BJ (cell line): ENCODE data around the gene PRKCH. TPM values are rescaled to one million over a fixed set of nuclear protein-coding genes. Genes with fewer than 3 reads are reported as not detected.
A peak's percentile ranks its signal among the peaks of the same experiment; 100 is the strongest.

Source experiments
- CTCF ChIA-PET: fragments of 350-600 bp; formaldehyde crosslinking; extraction: SDS; loops from one replicate; lab custom pipeline; 2021; ENCODE audit warnings: antibody characterized with exemption, inconsistent platforms; lab: Yijun Ruan, JAX
- POLR2A ChIA-PET: fragments of 300-600 bp; sonication (Branson Sonifier 250); formaldehyde crosslinking; extraction: SDS; loops from one replicate; lab custom pipeline; 2021; ENCODE audit warnings: antibody characterized with exemption; lab: Charles Lee
- DNase-seq: peaks from one replicate; pipeline ENCODE4 v3.0.0-alpha.2; 2011; ENCODE audit warnings: low read depth
- H3K27me3 ChIP-seq: 2 replicates; pipeline ENCODE4 v1.6.0; 2011; ENCODE audit warnings: low read length; ENCODE audit not compliant: control insufficient read depth, insufficient read depth
- H3K36me3 ChIP-seq: 2 replicates; pipeline ENCODE4 v1.5.1; 2011; ENCODE audit warnings: low read length; ENCODE audit not compliant: control insufficient read depth, insufficient read depth
- H3K4me3 ChIP-seq: 2 replicates; pipeline ENCODE4 v1.5.1; 2011; ENCODE audit warnings: low read depth, mild to moderate bottlenecking, control low read depth, low read length
- polyA minus RNA-seq: library from RNA; depleted of rRNA, polyadenylated mRNA; stranded (reverse); fragments of >200 nt; gene quantifications from 2 replicates; pipeline ENCODE4 v1.2.3, GENCODE V29; 2011; rRNA and poly(A)+ RNA removed
- polyA plus RNA-seq: library from polyadenylated mRNA; depleted of rRNA; stranded (reverse); fragments of >200 nt; gene quantifications from 2 replicates; pipeline ENCODE4 v1.2.3, GENCODE V29; 2011; rRNA removed
- TF ChIP-seq, protein P1 (sequence below): IDR thresholded peaks from 2 replicates; pipeline ENCODE4 v1.5.1; 2011; ENCODE audit warnings: low read depth, mild to moderate bottlenecking, control low read depth, inconsistent platforms, low read length, moderate library complexity; ENCODE audit not compliant: insufficient read depth

PRKCH gene
- polyA plus RNA-seq (1.1 and 2.0 TPM in 2 replicates), polyA minus RNA-seq (0.98 and 1.3 TPM in 2 replicates)

DNA sequence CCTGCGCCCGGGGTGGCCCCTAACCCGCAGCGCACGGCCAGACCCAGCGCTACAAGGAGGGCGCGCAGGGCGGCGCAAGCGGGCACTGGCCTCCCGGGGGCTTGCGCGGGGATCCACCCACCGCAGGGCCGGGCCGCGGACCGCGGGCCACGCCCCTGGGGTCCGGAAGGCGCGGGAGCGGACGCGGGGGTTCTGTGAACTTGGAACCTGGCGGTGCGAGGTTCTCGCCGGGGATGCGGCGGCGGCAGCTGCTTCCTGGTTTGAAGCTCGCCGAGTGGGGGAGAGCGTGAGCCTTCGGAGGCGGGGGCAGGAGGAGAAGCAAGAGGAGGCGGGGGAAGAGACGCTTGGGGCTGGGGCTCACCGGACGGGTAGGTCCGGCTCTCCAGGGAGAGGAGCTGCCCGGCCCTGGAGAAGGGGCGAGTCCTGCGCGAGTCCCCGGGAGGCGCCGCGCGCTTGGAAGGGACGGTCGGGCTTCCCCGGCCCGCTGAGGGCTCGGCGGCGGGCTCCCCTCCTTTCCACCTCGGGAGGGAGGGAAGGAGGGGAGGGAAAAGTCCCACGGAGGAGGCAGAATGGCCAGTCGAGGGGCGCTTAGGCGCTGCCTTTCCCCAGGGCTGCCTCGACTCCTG is at the start of gene PRKCH:
PRKCH (plus strand) TSS at position 195 of the 626 bp plus-strand sequence. CDS start 523 bp downstream, outside the sequence.
- peak within 1 kb of the TSS; percentile 42 for H3K4me3 ChIP-seq
- CTCF ChIA-PET, result interaction anchor here (0.6 to 1.1 kb wide), 2 partner anchors 30 to 1093 kb away, joined by 3 read pairs; no protein-coding TSS in a partner anchor
- POLR2A ChIA-PET, result no interaction called here
- TF ChIP-seq, protein P1, sequence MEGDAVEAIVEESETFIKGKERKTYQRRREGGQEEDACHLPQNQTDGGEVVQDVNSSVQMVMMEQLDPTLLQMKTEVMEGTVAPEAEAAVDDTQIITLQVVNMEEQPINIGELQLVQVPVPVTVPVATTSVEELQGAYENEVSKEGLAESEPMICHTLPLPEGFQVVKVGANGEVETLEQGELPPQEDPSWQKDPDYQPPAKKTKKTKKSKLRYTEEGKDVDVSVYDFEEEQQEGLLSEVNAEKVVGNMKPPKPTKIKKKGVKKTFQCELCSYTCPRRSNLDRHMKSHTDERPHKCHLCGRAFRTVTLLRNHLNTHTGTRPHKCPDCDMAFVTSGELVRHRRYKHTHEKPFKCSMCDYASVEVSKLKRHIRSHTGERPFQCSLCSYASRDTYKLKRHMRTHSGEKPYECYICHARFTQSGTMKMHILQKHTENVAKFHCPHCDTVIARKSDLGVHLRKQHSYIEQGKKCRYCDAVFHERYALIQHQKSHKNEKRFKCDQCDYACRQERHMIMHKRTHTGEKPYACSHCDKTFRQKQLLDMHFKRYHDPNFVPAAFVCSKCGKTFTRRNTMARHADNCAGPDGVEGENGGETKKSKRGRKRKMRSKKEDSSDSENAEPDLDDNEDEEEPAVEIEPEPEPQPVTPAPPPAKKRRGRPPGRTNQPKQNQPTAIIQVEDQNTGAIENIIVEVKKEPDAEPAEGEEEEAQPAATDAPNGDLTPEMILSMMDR, result peak; percentile 11; the same call in 1 of the 2 replicates
- H3K36me3 ChIP-seq, result no peaks in the 10 kb centered on the region
- no peak for DNase-seq
- H3K27me3 ChIP-seq, result peaks cover 18% of the 10 kb centered on the region

DNA sequence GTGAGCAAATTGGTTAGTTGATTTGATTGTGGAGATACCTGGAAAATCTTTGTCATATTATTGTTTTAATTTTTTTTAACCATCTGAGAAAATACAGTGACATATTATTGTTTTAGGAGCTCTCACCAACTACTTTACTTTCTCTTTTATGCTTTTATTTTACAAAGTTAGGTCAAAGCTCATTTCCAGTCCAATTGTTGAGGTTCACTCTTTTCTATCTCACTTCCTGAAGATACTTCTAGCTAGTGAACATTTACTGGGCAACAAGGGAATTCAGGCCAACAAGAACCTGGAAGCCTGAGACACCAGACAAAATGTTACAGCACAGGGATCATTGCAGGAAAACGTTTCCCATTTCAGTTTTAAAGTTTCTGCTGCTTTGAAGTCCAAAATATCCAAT is 44.1 kb upstream of the PRKCH start:
- H3K4me3 ChIP-seq, result no peak overlapping the region
- ChIA-PET POLR2A (no interaction called here), CTCF (interaction anchor here (1.1 kb wide), 1 partner anchor 9 kb away, joined by 7 read pairs; no protein-coding TSS in a partner anchor)
- H3K27me3 ChIP-seq, result peaks cover 9% of the 10 kb centered on the region
- no peaks in the 10 kb centered on the region for H3K36me3 ChIP-seq
- DNase-seq, result no peak
- TF ChIP-seq, protein P1, result no peak

DNA sequence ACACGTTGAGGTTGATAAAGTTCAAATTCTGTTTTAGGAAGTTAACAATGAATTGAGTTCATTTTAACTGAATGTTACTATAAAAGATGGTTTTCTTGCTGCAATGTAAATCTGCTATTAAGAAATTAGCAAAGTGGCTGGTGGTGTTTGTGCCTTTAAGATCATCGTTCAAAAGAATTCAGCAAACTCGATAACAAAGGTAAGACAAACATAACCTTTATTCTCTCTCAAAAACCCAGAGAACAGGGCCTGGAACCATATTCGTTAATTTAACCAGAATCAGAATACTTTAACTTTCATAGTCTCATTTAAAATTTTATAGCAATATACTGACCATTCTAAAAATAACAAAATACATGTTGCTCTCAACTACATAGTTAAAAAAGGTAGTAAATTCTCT is 43.6 kb upstream of the PRKCH start:
- no peak overlapping the region for H3K4me3 ChIP-seq
- H3K27me3 ChIP-seq, result peaks cover 9% of the 10 kb centered on the region
- TF ChIP-seq, protein P1, result no peak
- H3K36me3 ChIP-seq, result no peaks in the 10 kb centered on the region
- DNase-seq, result no peak
- CTCF ChIA-PET, result interaction anchor here (1.1 kb wide), 1 partner anchor 8 kb away, joined by 7 read pairs; no protein-coding TSS in a partner anchor
- POLR2A ChIA-PET, result no interaction called here

DNA sequence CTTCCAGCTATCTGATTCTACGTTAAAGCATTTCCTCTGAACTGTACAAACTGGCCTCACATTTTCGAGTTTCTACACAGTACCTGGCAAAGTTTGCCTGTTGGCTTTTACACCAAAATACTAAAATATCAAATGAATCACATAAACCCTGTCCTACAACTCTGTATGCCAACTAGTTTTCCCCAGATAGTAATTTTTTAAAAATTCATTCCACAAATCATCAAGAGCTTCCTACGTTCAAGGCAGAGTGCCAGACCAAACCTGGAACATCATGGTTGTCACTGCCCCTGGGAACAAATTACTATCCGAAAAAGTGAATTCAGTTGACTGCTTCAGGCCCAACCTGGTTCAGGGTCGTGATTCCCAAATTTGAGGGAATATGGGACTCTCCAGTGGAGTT is 42.3 kb upstream of the PRKCH start:
- ChIA-PET CTCF (interaction anchor here (0.9 to 1.2 kb wide), 2 partner anchors 9 to 929 kb away, joined by 3 to 4 read pairs; no protein-coding TSS in a partner anchor), POLR2A (no interaction called here)
- DNase-seq, result no peak
- H3K4me3 ChIP-seq, result no peak overlapping the region
- TF ChIP-seq, protein P1, result no peak
- H3K27me3 ChIP-seq, result peaks cover 9% of the 10 kb centered on the region
- no peaks in the 10 kb centered on the region for H3K36me3 ChIP-seq

DNA sequence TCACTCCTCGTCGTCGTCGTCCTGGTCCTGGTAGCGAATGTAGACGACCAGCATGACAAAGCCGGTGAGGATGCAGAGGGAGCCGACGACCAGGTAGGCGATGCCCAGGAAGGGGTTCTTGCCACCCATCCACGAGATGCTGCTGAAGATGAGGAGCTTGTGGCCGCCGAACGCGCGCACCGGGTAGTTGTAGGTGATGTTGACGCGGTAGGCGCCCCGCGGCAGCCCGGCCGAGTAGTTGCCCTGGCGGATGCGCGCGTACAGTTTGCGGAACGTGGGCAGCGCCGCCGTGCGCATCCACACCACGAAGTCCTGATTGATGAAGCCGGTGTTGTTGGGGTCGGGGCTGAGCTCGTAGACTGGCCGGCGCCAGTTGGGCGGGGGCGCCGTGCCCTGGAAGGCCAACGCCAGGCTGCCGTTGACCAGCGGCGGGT is 41.3 kb upstream of the PRKCH start:
- Histone ChIP-seq H3K27me3 (peaks cover 7% of the 10 kb centered on the region), H3K4me3 (peak overlapping the region; percentile 34), H3K36me3 (no peaks in the 10 kb centered on the region)
- TF ChIP-seq, protein P1, result no peak
- POLR2A ChIA-PET, result no interaction called here
- no peak for DNase-seq
- CTCF ChIA-PET, result interaction anchor here (0.6 to 2.3 kb wide), 6 partner anchors 10 to 655 kb away, joined by 3 to 6 read pairs (median 4); no protein-coding TSS in a partner anchor
